ENCODE measurements around the gene CPLANE1. TPM values are rescaled to one million over a fixed set of nuclear protein-coding genes. Genes with fewer than 3 reads are reported as not detected.
A peak's percentile ranks its signal among the peaks of the same experiment; 100 is the strongest.

Gene CPLANE1
- total and polyA plus RNA-seq, 2 of the 4 experiments (the other 2 are of a cell fraction), result 4.4 to 17.9 TPM

- no peak overlapping the region; the same call in 1 of the 2 replicates for H4K5ac ChIP-seq (ENCODE audit: low read depth, low read length)
- H3K18ac ChIP-seq (ENCODE audit: low read depth, low read length), result no peak overlapping the region; the same call in 1 of the 2 replicates
- in situ Hi-C loops (cut with MboI; ENCODE audit: low sequenced_read_pairs), result no loop called here
- no peak overlapping the region for H3K23ac ChIP-seq (ENCODE audit: low read depth, low read length)
- peak; percentile 48 for ATAC-seq (ENCODE audit: low read depth)
- ChIA-PET POLR2A (ENCODE audit: unreplicated experiment) (no interaction called here), CTCF (interaction anchor here (0.7 kb wide), 1 partner anchor 147 kb away, joined by 4 read pairs; no protein-coding TSS in a partner anchor)
- H3K4me1 ChIP-seq (ENCODE audit: control insufficient read depth, insufficient read depth, low read length), result peaks cover 7% of the 10 kb centered on the region; the same call in 1 of the 2 replicates
- peak; percentile 75 for DNase-seq
- TF ChIP-seq RCOR1 (IDR thresholded peaks at IDR 0.05; ENCODE audit: insufficient replicate concordance, low read length) (no peak), RFX5 (IDR thresholded peaks at IDR 0.05; ENCODE audit: low read depth, low read length) (no peak), MXI1 (IDR thresholded peaks at IDR 0.05; ENCODE audit: borderline replicate concordance, low read depth, low read length) (no peak), SMC3 (IDR thresholded peaks at IDR 0.05; ENCODE audit: low read depth, low read length) (no peak), ELK1 (IDR thresholded peaks at IDR 0.05; ENCODE audit: borderline replicate concordance, low read depth, low read length) (no peak), POLR2A (IDR thresholded peaks at IDR 0.05; ENCODE audit: low read depth, low read length) (no peak), NFE2L2 (IDR thresholded peaks at IDR 0.05; ENCODE audit: low read depth, low read length) (no peak), CTCF (conservative IDR thresholded peaks at IDR 0.05; ENCODE audit: low read depth, low read length) (no peak), CHD1 (IDR thresholded peaks at IDR 0.05; ENCODE audit: low read depth, low read length) (no peak), CEBPB (IDR thresholded peaks at IDR 0.05; ENCODE audit: low read depth, low read length) (no peak), FOS (IDR thresholded peaks at IDR 0.05; ENCODE audit: low read depth, low read length) (no peak), MAFK (IDR thresholded peaks at IDR 0.05; ENCODE audit: low read depth, low read length) (no peak), RAD21 (IDR thresholded peaks at IDR 0.05; ENCODE audit: low read length) (no peak)
- TF ChIP-seq, protein P1, sequence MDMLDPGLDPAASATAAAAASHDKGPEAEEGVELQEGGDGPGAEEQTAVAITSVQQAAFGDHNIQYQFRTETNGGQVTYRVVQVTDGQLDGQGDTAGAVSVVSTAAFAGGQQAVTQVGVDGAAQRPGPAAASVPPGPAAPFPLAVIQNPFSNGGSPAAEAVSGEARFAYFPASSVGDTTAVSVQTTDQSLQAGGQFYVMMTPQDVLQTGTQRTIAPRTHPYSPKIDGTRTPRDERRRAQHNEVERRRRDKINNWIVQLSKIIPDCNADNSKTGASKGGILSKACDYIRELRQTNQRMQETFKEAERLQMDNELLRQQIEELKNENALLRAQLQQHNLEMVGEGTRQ (IDR thresholded peaks at IDR 0.05; ENCODE audit: low read depth, low read length), result no peak
- H2BK120ac ChIP-seq (ENCODE audit: low read depth, low read length), result peak overlapping the region; percentile 4; the same call in 1 of the 2 replicates
- no peak overlapping the region; the same call in 1 of the 2 replicates for H3K4me2 ChIP-seq (ENCODE audit: low read depth, low read length)
- no peak overlapping the region for H2AK9ac ChIP-seq (replicated peaks; ENCODE audit: low read depth, low read length, poor library complexity)
- no TSS peak for BruUV-seq (replicated peaks)
- intact Hi-C loops (cut with micrococcal nuclease), result no loop called here
- no peaks in the 10 kb centered on the region for H3K9me1 ChIP-seq (ENCODE audit: insufficient read depth, low read length)
- 0 out of 2 replicates have a peak overlapping the region, but pooled peaks have one; percentile 46 for H2BK20ac ChIP-seq (ENCODE audit: low read depth, low read length)
- H2AK5ac ChIP-seq (ENCODE audit: low read depth, low read length), result no peak overlapping the region
- H3K14ac ChIP-seq (replicated peaks; ENCODE audit: low read depth, low read length), result no peak overlapping the region
- no peaks in the 10 kb centered on the region for H4K20me1 ChIP-seq (ENCODE audit: insufficient read depth, low read length)
- H3K79me1 ChIP-seq (ENCODE audit: low read depth in 1 of 2, low read length in 2 of 2), result no peaks in the 10 kb centered on the region
- H3K27me3 ChIP-seq (ENCODE audit: control insufficient read depth, insufficient read depth, low read length), result no peaks in the 10 kb centered on the region
- peaks cover 3% of the 10 kb centered on the region; the same call in 1 of the 2 replicates for H3K9me3 ChIP-seq (ENCODE audit: control insufficient read depth, insufficient read depth, low read length)
- H4K8ac ChIP-seq (ENCODE audit: low read depth in 2 of 2, low read length in 2 of 2), result no peak overlapping the region
- peak overlapping the region; percentile 10; the same call in 1 of the 2 replicates for H3K4ac ChIP-seq (ENCODE audit: low read depth, low read length)
- H2BK15ac ChIP-seq (ENCODE audit: low read depth, low read length), result no peak overlapping the region
- H3K27ac ChIP-seq (ENCODE audit: insufficient read depth, low read length), result no peak overlapping the region
- H3K9ac ChIP-seq (ENCODE audit: low read depth, low read length), result no peak overlapping the region
- no peak overlapping the region for H3K4me3 ChIP-seq (ENCODE audit: insufficient read depth, low read depth, low read length)
- H3K36me3 ChIP-seq (ENCODE audit: control insufficient read depth, insufficient read depth, low read length), result peaks cover 12% of the 10 kb centered on the region
- no peak overlapping the region for H2BK5ac ChIP-seq (ENCODE audit: low read depth, low read length, poor library complexity, severe bottlenecking)
- H2AFZ ChIP-seq (replicated peaks; ENCODE audit: low read length, poor library complexity), result no peak overlapping the region
- dilution Hi-C loops (cut with HindIII; ENCODE audit: low sequenced_read_pairs, unreplicated experiment), result no loop called here
- H3K56ac ChIP-seq (ENCODE audit: extremely low read depth, insufficient read depth, low read length), result no peak overlapping the region
- H4K91ac ChIP-seq (ENCODE audit: insufficient read depth, low read depth, low read length), result no peak overlapping the region
- WGBS, 2 experiments (ENCODE audit: extremely low coverage in 2 of 2, insufficient read length in 1 of 2), result no CpG with 5 or more reads among the region's 2 CpGs
Measured at GRCh38 chr5:37133939-37134338, 115.2 kb downstream of the CPLANE1 start.
